Astrocyte of the spinal cord (primary cell): ENCODE data around the gene CACNB2.

Experiments used
- DNase-seq: peaks from one replicate; pipeline ENCODE4 v3.0.0; 2011; ENCODE audit warnings: low read depth, low spot score
- H3K4me3 ChIP-seq: 2 replicates; pipeline ENCODE4 v1.5.1; 2011; ENCODE audit warnings: low read depth, mild to moderate bottlenecking, low read length, moderate library complexity
- CTCF ChIP-seq: IDR thresholded peaks from 2 replicates; pipeline ENCODE4 v1.5.1; 2012; ENCODE audit warnings: low read depth, mild to moderate bottlenecking, low read length, inconsistent platforms
- in situ Hi-C: cut with HindIII; loops from 2 replicates; pipeline ENCODE4 v1.10.0; 2017; ENCODE audit warnings: low sequenced_read_pairs

CACNB2 gene

GRCh38 chr10:18549105-18549504 is 408.9 kb downstream of the CACNB2 start:
- DNase-seq: no peak
- H3K4me3 ChIP-seq: no peak overlapping the region
- in situ Hi-C loops: no loop called here
- TF ChIP-seq CTCF: no peak

- in situ Hi-C loops: no loop called here
- no peak for DNase-seq
- no peak overlapping the region for H3K4me3 ChIP-seq
- TF ChIP-seq CTCF: no peak
Measured at GRCh38 chr10:18551473-18551872, 411.2 kb downstream of the CACNB2 start.

- no peak for TF ChIP-seq CTCF
- DNase-seq: no peak
- in situ Hi-C loops: no loop called here
- no peak overlapping the region for H3K4me3 ChIP-seq
Measured at GRCh38 chr10:18554479-18554878, 414.3 kb downstream of the CACNB2 start.

- DNase-seq: no peak
- TF ChIP-seq CTCF: no peak
- in situ Hi-C loops: no loop called here
- H3K4me3 ChIP-seq: no peak overlapping the region
Measured at GRCh38 chr10:18556522-18557147, 416.4 kb downstream of the CACNB2 start.

GRCh38 chr10:18557960-18558359 is 417.7 kb downstream of the CACNB2 start:
- TF ChIP-seq CTCF: no peak
- H3K4me3 ChIP-seq: no peak overlapping the region
- DNase-seq: no peak
- in situ Hi-C loops: no loop called here

- no peak for TF ChIP-seq CTCF
- in situ Hi-C loops: no loop called here
- no peak overlapping the region for H3K4me3 ChIP-seq
- DNase-seq: no peak
Measured at GRCh38 chr10:18561861-18562551, 421.8 kb downstream of the CACNB2 start.
